Ectodermal cell (in vitro differentiated cells): Measurements from ENCODE around the gene TPRKB.
"Not testable (repeated sequence)": the region's sequence is repeated elsewhere in the genome, so short reads cannot be mapped to it uniquely, and the experiment has no call there.

ENCODE experiments used
- H3K27ac ChIP-seq: 2 replicates; pipeline ENCODE4 v1.7.0; 2013; ENCODE audit warnings: mild to moderate bottlenecking, low read depth, low read length; ENCODE audit not compliant: insufficient read depth, poor library complexity, severe bottlenecking
- H3K27me3 ChIP-seq: 2 replicates; pipeline ENCODE4 v1.7.0; 2013; ENCODE audit warnings: mild to moderate bottlenecking, low read length; ENCODE audit not compliant: insufficient read depth, control insufficient read depth, poor library complexity, severe bottlenecking
- H3K36me3 ChIP-seq: one replicate; pipeline ENCODE4 v1.7.0; 2013; ENCODE audit warnings: low read length; ENCODE audit not compliant: control insufficient read depth, insufficient read depth
- H3K4me1 ChIP-seq: one replicate; pipeline ENCODE4 v1.7.0; 2013; ENCODE audit warnings: low read length; ENCODE audit not compliant: control insufficient read depth, insufficient read depth
- H3K4me3 ChIP-seq: 2 replicates; pipeline ENCODE4 v1.7.0; 2013; ENCODE audit warnings: low read depth, low read length, control low read depth; ENCODE audit not compliant: insufficient read depth
- H3K9me3 ChIP-seq: 2 replicates; pipeline ENCODE4 v1.7.0; 2013; ENCODE audit warnings: mild to moderate bottlenecking, low read length, moderate library complexity; ENCODE audit not compliant: control insufficient read depth
- WGBS, 2 experiments: methylation state at CpG; one replicate each; pipeline ENCODE4 v1.1.7; 2013; ENCODE audit warnings: missing lambda C conversion rate in 2 of 2; 5-methylcytosine and 5-hydroxymethylcytosine counted together

The TPRKB gene

GRCh38 chr2:73770725-73771124 is 33.6 kb upstream of the TPRKB start:
- 89 to 93% methylated on average over 3 of the region's 3 CpGs for WGBS, 2 experiments
- no peak overlapping the region for H3K27ac ChIP-seq
- H3K9me3 ChIP-seq, result no peaks in the 10 kb centered on the region
- no peaks in the 10 kb centered on the region for H3K27me3 ChIP-seq
- no peaks in the 10 kb centered on the region for H3K4me1 ChIP-seq
- no peak overlapping the region for H3K4me3 ChIP-seq
- peaks cover 38% of the 10 kb centered on the region for H3K36me3 ChIP-seq

GRCh38 chr2:73766994-73767393 is 29.8 kb upstream of the TPRKB start:
- Histone ChIP-seq H3K27me3 (no peaks in the 10 kb centered on the region), H3K4me1 (no peaks in the 10 kb centered on the region), H3K27ac (no peak overlapping the region), H3K9me3 (no peaks in the 10 kb centered on the region), H3K36me3 (peaks cover 25% of the 10 kb centered on the region), H3K4me3 (no peak overlapping the region)
- WGBS, 2 experiments, result 90 to 93% methylated on average over 3 of the region's 4 CpGs

GRCh38 chr2:73766349-73766748 is 29.2 kb upstream of the TPRKB start:
- H3K4me1 ChIP-seq, result no peaks in the 10 kb centered on the region
- H3K9me3 ChIP-seq, result no peaks in the 10 kb centered on the region
- no peak overlapping the region for H3K4me3 ChIP-seq
- H3K27ac ChIP-seq, result no peak overlapping the region
- no peaks in the 10 kb centered on the region for H3K27me3 ChIP-seq
- 92 to 94% methylated on average over 1 of the region's 1 CpG for WGBS, 2 experiments
- H3K36me3 ChIP-seq, result peaks cover 24% of the 10 kb centered on the region

GRCh38 chr2:73764945-73765344 is 27.8 kb upstream of the TPRKB start:
- H3K4me3 ChIP-seq, result no peak overlapping the region
- WGBS, 2 experiments, result 97 to 100% methylated on average over 1 of the region's 1 CpG
- H3K9me3 ChIP-seq, result no peaks in the 10 kb centered on the region
- no peaks in the 10 kb centered on the region for H3K4me1 ChIP-seq
- peaks cover 24% of the 10 kb centered on the region for H3K36me3 ChIP-seq
- H3K27ac ChIP-seq, result no peak overlapping the region
- no peaks in the 10 kb centered on the region for H3K27me3 ChIP-seq

GRCh38 chr2:73762571-73762970 is 25.4 kb upstream of the TPRKB start:
- no peak overlapping the region for H3K27ac ChIP-seq
- H3K9me3 ChIP-seq, result no peaks in the 10 kb centered on the region
- no peaks in the 10 kb centered on the region for H3K4me1 ChIP-seq
- WGBS, 2 experiments, result 93% methylated on average over 1 of the region's 1 CpG; no CpG with 5 or more reads in 1 of the 2 experiments
- H3K27me3 ChIP-seq, result no peaks in the 10 kb centered on the region
- no peak overlapping the region for H3K4me3 ChIP-seq
- H3K36me3 ChIP-seq, result peaks cover 10% of the 10 kb centered on the region

- Histone ChIP-seq H3K9me3 (no peaks in the 10 kb centered on the region), H3K27me3 (no peaks in the 10 kb centered on the region), H3K36me3 (peaks cover 8% of the 10 kb centered on the region), H3K4me1 (no peaks in the 10 kb centered on the region), H3K27ac (no peak overlapping the region), H3K4me3 (no peak overlapping the region)
- 86 to 100% methylated on average over 2 of the region's 2 CpGs for WGBS, 2 experiments
Measured at GRCh38 chr2:73759904-73760303, 22.8 kb upstream of the TPRKB start.

- H3K36me3 ChIP-seq, result peaks cover 8% of the 10 kb centered on the region
Measured at GRCh38 chr2:73759285-73759764, 22.2 kb upstream of the TPRKB start.

GRCh38 chr2:73754332-73754731 is 17.2 kb upstream of the TPRKB start:
- WGBS, 2 experiments, result 94 to 98% methylated on average over 7 of the region's 7 CpGs
- not testable (repeated sequence) for H3K9me3 ChIP-seq, H3K36me3 ChIP-seq, H3K27ac ChIP-seq, H3K4me1 ChIP-seq, H3K27me3 ChIP-seq, H3K4me3 ChIP-seq

More at GRCh38 chr2:73759285-73759764, 22.2 kb upstream of the TPRKB start:
- Histone ChIP-seq H3K4me3 (no peak overlapping the region), H3K9me3 (no peaks in the 10 kb centered on the region), H3K27ac (no peak overlapping the region), H3K4me1 (no peaks in the 10 kb centered on the region), H3K27me3 (no peaks in the 10 kb centered on the region)
- 77 to 83% methylated on average over 3 of the region's 3 CpGs for WGBS, 2 experiments

- 100% methylated on average over 1 to 2 of the region's 2 CpGs for WGBS, 2 experiments
- Histone ChIP-seq H3K9me3 (no peaks in the 10 kb centered on the region), H3K36me3 (no peaks in the 10 kb centered on the region), H3K4me3 (no peak overlapping the region), H3K27ac (no peak overlapping the region), H3K4me1 (no peaks in the 10 kb centered on the region), H3K27me3 (no peaks in the 10 kb centered on the region)
Measured at GRCh38 chr2:73749314-73749713, 12.2 kb upstream of the TPRKB start.

- Histone ChIP-seq H3K27me3 (peaks cover 6% of the 10 kb centered on the region), H3K4me3 (no peak overlapping the region), H3K9me3 (no peaks in the 10 kb centered on the region), H3K27ac (no peak overlapping the region), H3K36me3 (no peaks in the 10 kb centered on the region), H3K4me1 (no peaks in the 10 kb centered on the region)
- 99% methylated on average over 3 of the region's 3 CpGs for WGBS, 2 experiments
Measured at GRCh38 chr2:73746877-73747208, 9.7 kb upstream of the TPRKB start.
